ENCODE data around the gene AATF. TPM values are rescaled to one million over a fixed set of nuclear protein-coding genes. Genes with fewer than 3 reads are reported as not detected.

The AATF gene
- polyA plus RNA-seq, 1 donor from 2014 or later: 12.7 TPM

- H3K9me3 ChIP-seq (ENCODE audit: low read length): no peaks in the 10 kb centered on the region
- no peaks in the 10 kb centered on the region for H3F3A ChIP-seq (ENCODE audit: insufficient read depth, low read length, poor library complexity, severe bottlenecking)
- no peaks in the 10 kb centered on the region for H3K79me2 ChIP-seq (replicated peaks; ENCODE audit: insufficient read depth, low read length)
- H3K9me2 ChIP-seq (ENCODE audit: insufficient read depth, low read length): no peaks in the 10 kb centered on the region
- no peak overlapping the region for H3K4me3 ChIP-seq (ENCODE audit: low read length)
- no peaks in the 10 kb centered on the region for H3K27me3 ChIP-seq (ENCODE audit: insufficient read depth, low read depth, low read length)
- H3K27ac ChIP-seq (ENCODE audit: low read length): no peak overlapping the region
- peaks cover 16% of the 10 kb centered on the region for H3K36me3 ChIP-seq (ENCODE audit: insufficient read depth, low read length)
- no peak overlapping the region for H2AFZ ChIP-seq (ENCODE audit: low read depth, low read length)
- no peaks in the 10 kb centered on the region for H4K20me1 ChIP-seq (ENCODE audit: insufficient read depth)
- no peak overlapping the region for H3K4me2 ChIP-seq (ENCODE audit: low read length)
- no peak overlapping the region for H3K9ac ChIP-seq (ENCODE audit: low read length)
- TF ChIP-seq POLR2AphosphoS5 (IDR thresholded peaks at IDR 0.05): no peak
- no peak for TF ChIP-seq RAD21 (conservative IDR thresholded peaks at IDR 0.05)
- TF ChIP-seq SMC3 (conservative IDR thresholded peaks at IDR 0.05; ENCODE audit: poor library complexity): no peak
- no peak for TF ChIP-seq EZH2 (IDR thresholded peaks at IDR 0.05; ENCODE audit: borderline replicate concordance, insufficient read depth, low read length, poor library complexity, severe bottlenecking)
- no peak for TF ChIP-seq TAF1 (IDR thresholded peaks at IDR 0.05; ENCODE audit: low read depth)
- no peak for TF ChIP-seq REST (IDR thresholded peaks at IDR 0.05; ENCODE audit: borderline replicate concordance)
- TF ChIP-seq MXI1 (conservative IDR thresholded peaks at IDR 0.05; ENCODE audit: poor library complexity, severe bottlenecking): no peak
- TF ChIP-seq EP300 (conservative IDR thresholded peaks at IDR 0.05; ENCODE audit: poor library complexity, severe bottlenecking): no peak
Measured at GRCh38 chr17:37087683-37088082, 138.9 kb downstream of the AATF start.

GRCh38 chr17:37088459-37088858, 139.7 kb downstream of the AATF start:
- H3K36me3 ChIP-seq (ENCODE audit: insufficient read depth, low read length): peaks cover 16% of the 10 kb centered on the region
- no peak overlapping the region for H2AFZ ChIP-seq (ENCODE audit: low read depth, low read length)
- no peak for TF ChIP-seq REST (IDR thresholded peaks at IDR 0.05; ENCODE audit: borderline replicate concordance)
- TF ChIP-seq RAD21 (conservative IDR thresholded peaks at IDR 0.05): no peak
- TF ChIP-seq SMC3 (conservative IDR thresholded peaks at IDR 0.05; ENCODE audit: poor library complexity): no peak
- no peak for TF ChIP-seq EZH2 (IDR thresholded peaks at IDR 0.05; ENCODE audit: borderline replicate concordance, insufficient read depth, low read length, poor library complexity, severe bottlenecking)
- TF ChIP-seq MXI1 (conservative IDR thresholded peaks at IDR 0.05; ENCODE audit: poor library complexity, severe bottlenecking): no peak
- no peak for TF ChIP-seq CTCF (IDR thresholded peaks at IDR 0.05; ENCODE audit: poor library complexity, severe bottlenecking)
- TF ChIP-seq EP300 (conservative IDR thresholded peaks at IDR 0.05; ENCODE audit: poor library complexity, severe bottlenecking): no peak
- TF ChIP-seq TAF1 (IDR thresholded peaks at IDR 0.05; ENCODE audit: low read depth): no peak
- TF ChIP-seq POLR2AphosphoS5 (IDR thresholded peaks at IDR 0.05): no peak
- no peaks in the 10 kb centered on the region for H3K9me2 ChIP-seq (ENCODE audit: insufficient read depth, low read length)
- no peaks in the 10 kb centered on the region for H3K9me3 ChIP-seq (ENCODE audit: low read length)
- H3K4me3 ChIP-seq (ENCODE audit: low read length): no peak overlapping the region
- no peak overlapping the region for H3K27ac ChIP-seq (ENCODE audit: low read length)
- no peaks in the 10 kb centered on the region for H3F3A ChIP-seq (ENCODE audit: insufficient read depth, low read length, poor library complexity, severe bottlenecking)
- H3K9ac ChIP-seq (ENCODE audit: low read length): no peak overlapping the region
- no peaks in the 10 kb centered on the region for H3K27me3 ChIP-seq (ENCODE audit: insufficient read depth, low read depth, low read length)
- H4K20me1 ChIP-seq (ENCODE audit: insufficient read depth): no peaks in the 10 kb centered on the region
- H3K79me2 ChIP-seq (replicated peaks; ENCODE audit: insufficient read depth, low read length): no peaks in the 10 kb centered on the region
- no peak overlapping the region for H3K4me2 ChIP-seq (ENCODE audit: low read length)
